ENCODE results near the gene LRTM2.

- TF ChIP-seq CTCF (conservative IDR thresholded peaks at IDR 0.05; ENCODE audit: low read length) = no peak
- no peak for TF ChIP-seq EZH2phosphoT487 (IDR thresholded peaks at IDR 0.05; ENCODE audit: borderline replicate concordance)
Observed at GRCh38 chr12:1829306-1829900, 9.0 kb downstream of the LRTM2 start.
